Muscle of leg (tissue), 16 donors: Measurements from ENCODE around the gene ADORA1. TPM values are rescaled to one million over a fixed set of nuclear protein-coding genes. Genes with fewer than 3 reads are reported as not detected.

Source experiments
- DNase-seq: peaks from one replicate; pipeline ENCODE4 v3.0.0; 2013
- H3K27ac ChIP-seq: one replicate; pipeline ENCODE4 v1.5.1; 2013; ENCODE audit warnings: mild to moderate bottlenecking, low read length, control low read depth
- H3K27me3 ChIP-seq: one replicate; pipeline ENCODE4 v1.6.1; 2013; ENCODE audit warnings: low read length; ENCODE audit not compliant: control insufficient read depth, insufficient read depth
- H3K36me3 ChIP-seq: one replicate; pipeline ENCODE4 v1.6.1; 2013; ENCODE audit warnings: low read length; ENCODE audit not compliant: control insufficient read depth, insufficient read depth
- H3K4me1 ChIP-seq: one replicate; pipeline ENCODE4 v1.6.1; 2013; ENCODE audit warnings: low read length; ENCODE audit not compliant: control insufficient read depth, insufficient read depth
- H3K4me3 ChIP-seq: one replicate; pipeline ENCODE4 v1.5.1; 2013; ENCODE audit warnings: low read length, control low read depth
- H3K9me3 ChIP-seq: replicated peaks from 2 replicates; pipeline ENCODE4 v1.6.1; 2013; ENCODE audit warnings: low read depth, low read length; ENCODE audit not compliant: control insufficient read depth
- WGBS: methylation state at CpG from one replicate; pipeline ENCODE4 v1.1.5; 2013; ENCODE audit warnings: missing lambda C conversion rate; ENCODE audit not compliant: insufficient coverage; 5-methylcytosine and 5-hydroxymethylcytosine counted together
- long read RNA-seq, 11 donors: transcript quantifications; one replicate each; lab custom pipeline, GENCODE V29; 2026
- polyA plus RNA-seq, 8 donors: library from polyadenylated mRNA; unstranded; fragments of 120-200 nt; gene quantifications; one replicate each; pipeline versions ENCODE4 v1.2.1 to v1.2.3, GENCODE V29; 2013; ENCODE audit warnings: inconsistent platforms in 1 of 8, low replicate concordance in 1 of 8; ENCODE audit not compliant: insufficient read length in 8 of 8, insufficient read depth in 1 of 8
- total RNA-seq: library from RNA; stranded (reverse); fragments of 120-200 nt; gene quantifications from one replicate; pipeline ENCODE4 v1.2.4, GENCODE V29; 2013

Gene ADORA1
- total RNA-seq (2.0 TPM), polyA plus RNA-seq (1 to 10 TPM; 2.2 to 5.6 (median 4.7) TPM)
- long read RNA-seq, donor 1: 0 reads
- long read RNA-seq, donor 2: 0 reads
- long read RNA-seq, donor 3, partial matches to known transcripts: 0 of 2 reads
- long read RNA-seq, donor 3, other reads (novel, unspliced or antisense): 0 of 2 reads
- long read RNA-seq, donor 4: 0 reads
- long read RNA-seq, donor 5, partial matches to known transcripts: 5 of 5 reads
- long read RNA-seq, donor 5, other reads (novel, unspliced or antisense): 0 of 5 reads
- long read RNA-seq, donor 6, partial matches to known transcripts: 0 of 1 reads
- long read RNA-seq, donor 6, other reads (novel, unspliced or antisense): 0 of 1 reads
- long read RNA-seq, donor 7: 0 reads
- long read RNA-seq, donor 8: 0 reads
- long read RNA-seq, donor 9, partial matches to known transcripts: 0 of 1 reads
- long read RNA-seq, donor 9, other reads (novel, unspliced or antisense): 0 of 1 reads
- long read RNA-seq, donor 10, partial matches to known transcripts: 256 of 327 reads
- long read RNA-seq, donor 10, other reads (novel, unspliced or antisense): 71 of 327 reads
- long read RNA-seq, donor 11, partial matches to known transcripts: 6 of 6 reads
- long read RNA-seq, donor 11, other reads (novel, unspliced or antisense): 0 of 6 reads

DNA sequence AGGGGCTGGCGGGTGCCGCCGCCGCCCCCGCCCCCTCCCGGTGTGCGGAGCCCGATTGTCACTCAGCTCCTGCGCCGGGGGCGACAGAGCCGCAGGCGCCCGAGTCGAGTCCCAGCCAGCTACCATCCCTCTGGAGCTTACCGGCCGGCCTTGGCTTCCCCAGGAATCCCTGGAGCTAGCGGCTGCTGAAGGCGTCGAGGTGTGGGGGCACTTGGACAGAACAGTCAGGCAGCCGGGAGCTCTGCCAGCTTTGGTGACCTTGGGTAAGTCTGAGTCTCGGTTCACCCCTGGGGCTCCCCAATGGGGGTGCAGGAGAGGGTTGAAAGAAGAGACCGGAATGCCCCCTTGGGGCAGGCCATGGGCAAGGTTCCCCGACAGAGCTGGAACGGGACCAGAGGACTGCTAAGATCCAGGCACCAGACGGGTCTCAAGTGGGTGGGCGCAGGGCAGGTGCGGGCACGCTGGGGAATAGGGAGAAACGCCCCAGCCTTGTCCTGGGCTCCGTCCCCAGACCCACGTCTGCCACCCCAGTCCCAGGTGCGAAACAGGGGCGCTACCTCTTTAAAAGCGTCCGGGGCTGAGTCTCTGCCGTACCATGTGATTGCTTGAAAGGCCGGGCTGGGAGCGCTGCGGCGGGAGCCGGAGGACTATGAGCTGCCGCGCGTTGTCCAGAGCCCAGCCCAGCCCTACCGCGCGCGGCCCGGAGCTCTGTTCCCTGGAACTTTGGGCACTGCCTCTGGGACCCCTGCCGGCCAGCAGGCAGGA lies at the start of gene ADORA1:
ADORA1 (plus strand) TSS at position 61 of the 765 bp plus-strand sequence. CDS start 1,116 bp downstream, outside the sequence.
- H3K27me3 ChIP-seq: peaks cover 54% of the 10 kb centered on the region
- peaks cover 59% of the 10 kb centered on the region for H3K4me1 ChIP-seq
- H3K36me3 ChIP-seq: no peaks in the 10 kb centered on the region
- no peak within 1 kb of the TSS for H3K27ac ChIP-seq
- peak; percentile 72 for DNase-seq
- peak within 1 kb of the TSS; percentile 27 for H3K4me3 ChIP-seq
- WGBS: under 1% methylated on average over 51 of the region's 51 CpGs
- H3K9me3 ChIP-seq: no peaks in the 10 kb centered on the region

DNA sequence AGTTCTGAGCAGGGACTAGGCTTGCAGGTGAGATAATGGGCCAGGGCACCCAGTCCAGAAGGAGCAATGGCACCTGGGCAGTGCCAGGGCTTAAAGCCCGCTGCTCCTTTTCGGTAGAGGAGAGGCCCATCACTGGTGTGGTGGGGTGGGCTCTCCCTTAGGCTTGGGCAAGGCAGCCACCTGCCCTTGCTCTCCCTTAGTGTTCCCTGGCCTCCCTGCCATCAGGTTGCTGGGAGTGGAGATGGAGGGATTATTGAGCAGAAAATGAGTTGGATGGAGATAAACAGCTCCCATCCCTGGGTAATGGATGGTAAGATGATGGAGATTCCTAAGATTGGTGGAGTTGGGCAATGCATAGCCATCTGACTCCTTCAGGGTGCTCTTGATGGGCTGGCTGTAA lies 49.6 kb upstream of the ADORA1 start:
- H3K27me3 ChIP-seq: peaks cover 50% of the 10 kb centered on the region
- no peak overlapping the region for H3K4me3 ChIP-seq
- peaks cover 10% of the 10 kb centered on the region for H3K36me3 ChIP-seq
- 71% methylated on average over 2 of the region's 2 CpGs for WGBS
- peaks cover 40% of the 10 kb centered on the region for H3K4me1 ChIP-seq
- H3K9me3 ChIP-seq: no peaks in the 10 kb centered on the region
- DNase-seq: no peak
- no peak overlapping the region for H3K27ac ChIP-seq

- Histone ChIP-seq H3K27ac (no peak overlapping the region), H3K9me3 (no peaks in the 10 kb centered on the region), H3K27me3 (peaks cover 45% of the 10 kb centered on the region), H3K36me3 (peaks cover 12% of the 10 kb centered on the region), H3K4me3 (no peak overlapping the region), H3K4me1 (peaks cover 42% of the 10 kb centered on the region)
- no CpG with 5 or more reads among the region's 3 CpGs for whole genome bisulfite sequencing
- no peak for DNase-seq
These were observed 49.0 kb upstream of the ADORA1 start for GRCh38 chr1:203078478-203078877.

GRCh38 chr1:203080456-203080855 lies 47.1 kb upstream of the ADORA1 start:
- Histone ChIP-seq H3K4me3 (no peak overlapping the region), H3K4me1 (peaks cover 35% of the 10 kb centered on the region), H3K27me3 (peaks cover 35% of the 10 kb centered on the region), H3K36me3 (peaks cover 22% of the 10 kb centered on the region), H3K27ac (no peak overlapping the region), H3K9me3 (no peaks in the 10 kb centered on the region)
- no peak for DNase-seq
- WGBS: no CpG with 5 or more reads among the region's 5 CpGs

DNA sequence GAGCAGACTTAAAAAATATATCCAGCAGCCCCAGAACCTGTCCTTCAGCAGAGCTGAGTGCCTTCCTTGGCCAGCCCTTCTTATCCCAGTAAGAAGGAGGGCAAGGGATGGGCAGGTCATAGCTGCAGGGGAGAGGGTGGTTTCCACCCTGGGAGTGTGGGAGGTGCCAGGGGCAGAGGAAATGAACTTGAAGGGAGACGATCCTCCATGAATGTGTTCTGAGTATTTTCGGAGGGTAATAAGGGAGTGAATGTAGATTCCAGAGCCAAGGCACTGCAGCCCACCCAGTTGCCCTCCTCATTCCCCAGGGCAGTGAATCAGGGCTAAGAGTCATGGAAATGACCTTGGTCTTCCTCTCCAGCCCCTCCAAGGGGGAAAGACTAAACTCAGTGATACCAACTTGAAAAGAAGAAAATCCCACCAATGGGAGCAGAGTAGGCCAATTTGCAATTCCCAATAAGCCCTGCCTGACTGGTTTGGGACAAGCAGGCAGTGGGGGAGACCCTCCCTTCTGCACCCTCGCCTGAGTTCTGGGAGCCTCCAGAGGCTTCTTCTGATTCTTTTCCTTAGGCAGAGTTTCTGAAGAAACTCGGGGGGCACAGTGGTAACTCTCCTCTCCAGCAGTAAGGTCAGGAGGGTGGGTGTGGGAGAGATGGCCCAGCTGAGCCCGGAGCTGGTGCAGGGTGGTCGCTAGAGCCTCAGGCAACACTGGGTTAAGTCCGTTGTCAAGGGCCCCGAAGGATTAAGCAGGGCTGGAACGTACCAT lies 45.9 kb upstream of the ADORA1 start:
- Histone ChIP-seq H3K9me3 (no peaks in the 10 kb centered on the region), H3K36me3 (peaks cover 22% of the 10 kb centered on the region), H3K27me3 (peaks cover 23% of the 10 kb centered on the region), H3K4me1 (peaks cover 34% of the 10 kb centered on the region), H3K4me3 (no peak overlapping the region), H3K27ac (peak overlapping the region; percentile 11)
- DNase-seq: no peak
- WGBS: 32% methylated on average over 7 of the region's 9 CpGs

GRCh38 chr1:203082231-203082505 lies 45.4 kb upstream of the ADORA1 start:
- WGBS: 83% methylated on average over 1 of the region's 3 CpGs
- Histone ChIP-seq H3K27me3 (peaks cover 18% of the 10 kb centered on the region), H3K9me3 (no peaks in the 10 kb centered on the region), H3K4me3 (no peak overlapping the region), H3K4me1 (peaks cover 37% of the 10 kb centered on the region), H3K27ac (peak overlapping the region; percentile 54), H3K36me3 (peaks cover 20% of the 10 kb centered on the region)
- DNase-seq: no peak

- peak overlapping the region; percentile 69 for H3K27ac ChIP-seq
- no peaks in the 10 kb centered on the region for H3K9me3 ChIP-seq
- DNase-seq: no peak
- peaks cover 13% of the 10 kb centered on the region for H3K27me3 ChIP-seq
- peak overlapping the region; percentile 72 for H3K4me3 ChIP-seq
- H3K4me1 ChIP-seq: peaks cover 41% of the 10 kb centered on the region
- peaks cover 20% of the 10 kb centered on the region for H3K36me3 ChIP-seq
- WGBS: 28% methylated on average over 5 of the region's 11 CpGs
These were observed 44.7 kb upstream of the ADORA1 start for GRCh38 chr1:203082571-203083462.

- Histone ChIP-seq H3K36me3 (peaks cover 18% of the 10 kb centered on the region), H3K9me3 (no peaks in the 10 kb centered on the region), H3K27ac (peak overlapping the region; percentile 93), H3K4me1 (peaks cover 46% of the 10 kb centered on the region), H3K4me3 (peak overlapping the region; percentile 72), H3K27me3 (peaks cover 12% of the 10 kb centered on the region)
- WGBS: 93% methylated on average over 2 of the region's 11 CpGs
- no peak for DNase-seq
These were observed 44.0 kb upstream of the ADORA1 start for GRCh38 chr1:203083463-203083921.
